SU-DHL-6 (cell line): ENCODE data around the gene SUPT6H.

Source experiments
- CTCF ChIP-seq: fragments of 200-600 bp; sonication (generic); IDR thresholded peaks from one replicate; pipeline ENCODE4 v1.5.1; 2017; ENCODE audit warnings: antibody characterized with exemption, mild to moderate bottlenecking, low read length, moderate library complexity; ENCODE audit not compliant: insufficient read depth, poor library complexity, severe bottlenecking
- EZH2phosphoT487 ChIP-seq: fragments of 200-600 bp; sonication (generic), shearing (Covaris generic); conservative IDR thresholded peaks from 2 replicates; pipeline ENCODE4 v1.6.1; 2018; ENCODE audit warnings: mild to moderate bottlenecking, antibody characterized with exemption, low read length, moderate library complexity, mixed read lengths

DNA sequence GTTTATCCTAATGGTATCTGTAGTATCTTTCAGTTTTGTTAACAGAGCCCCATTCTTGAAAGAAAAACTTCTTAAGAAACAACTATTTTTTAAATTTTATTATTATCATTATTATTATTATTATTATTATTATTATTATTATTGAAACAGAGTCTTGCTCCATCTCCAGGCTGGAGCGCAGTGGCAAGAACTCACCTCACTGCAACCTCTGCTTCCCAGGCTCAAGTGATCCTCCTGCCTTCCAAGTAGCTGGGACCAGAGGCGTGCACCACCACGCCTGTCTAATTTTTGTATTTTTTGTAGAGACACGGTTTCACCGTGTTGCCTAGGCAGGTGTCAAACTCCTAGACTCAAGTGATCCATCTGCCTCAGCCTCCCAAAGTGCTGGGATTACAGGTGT, 23.4 kb downstream of the SUPT6H start:
- TF ChIP-seq CTCF: no peak
- no peak for TF ChIP-seq EZH2phosphoT487
